Activated B cell treated with CpG ODN at 0.5 μM for 24 hours (primary cell): ENCODE results near the gene C2orf69. TPM values are rescaled to one million over a fixed set of nuclear protein-coding genes. Genes with fewer than 3 reads are reported as not detected.

Source experiments
- ATAC-seq: fragments of 200-7000 bp; cut with Tn5 transposase; one replicate; pipeline ENCODE4 v1.10.0; 2021; ENCODE audit warnings: low read depth, mild to moderate bottlenecking, moderate library complexity
- CTCF ChIA-PET: fragments of 350-600 bp; sonication (Branson Sonifier 250); formaldehyde crosslinking; loops from one replicate; lab custom pipeline; 2021; ENCODE audit warnings: antibody characterized with exemption; lab: Charles Lee
- POLR2A ChIA-PET: fragments of 350-600 bp; sonication (Branson Sonifier 250); formaldehyde crosslinking; loops from one replicate; lab custom pipeline; 2021; ENCODE audit warnings: antibody characterized with exemption; lab: Charles Lee
- DNase-seq: peaks from one replicate; pipeline ENCODE4 v3.0.0; 2022
- H3K27ac Mint-ChIP-seq: one replicate; pipeline ENCODE4 v1.8.0; 2020; ENCODE audit warnings: mixed read lengths
- H3K27me3 Mint-ChIP-seq: one replicate; pipeline ENCODE4 v1.8.0; 2021; ENCODE audit warnings: mixed read lengths
- H3K36me3 Mint-ChIP-seq: one replicate; pipeline ENCODE4 v1.8.0; 2021; ENCODE audit warnings: low read depth, mixed read lengths
- H3K4me1 Mint-ChIP-seq: one replicate; pipeline ENCODE4 v1.8.0; 2021; ENCODE audit warnings: mixed read lengths
- H3K4me3 Mint-ChIP-seq: one replicate; pipeline ENCODE4 v1.8.0; 2020; ENCODE audit warnings: mild to moderate bottlenecking, mixed read lengths
- H3K9me3 Mint-ChIP-seq: one replicate; pipeline ENCODE4 v1.8.0; 2020; ENCODE audit warnings: mixed read lengths
- CTCF ChIP-seq: fragments of 200-600 bp; IDR thresholded peaks from one replicate; pipeline ENCODE4 v1.8.0; 2022; ENCODE audit warnings: antibody characterized with exemption, mild to moderate bottlenecking
- intact Hi-C: fragments of 100-400 bp; cut with micrococcal nuclease; formaldehyde crosslinking; loops from one replicate; pipeline ENCODE4 v1.15.1; 2024
- total RNA-seq: library from RNA; stranded (reverse); gene quantifications from 2 replicates; pipeline ENCODE4 v1.2.3, GENCODE V29; 2022

C2orf69 gene
- total RNA-seq, 1 donor from 2014 or later: 12.6 TPM

DNA sequence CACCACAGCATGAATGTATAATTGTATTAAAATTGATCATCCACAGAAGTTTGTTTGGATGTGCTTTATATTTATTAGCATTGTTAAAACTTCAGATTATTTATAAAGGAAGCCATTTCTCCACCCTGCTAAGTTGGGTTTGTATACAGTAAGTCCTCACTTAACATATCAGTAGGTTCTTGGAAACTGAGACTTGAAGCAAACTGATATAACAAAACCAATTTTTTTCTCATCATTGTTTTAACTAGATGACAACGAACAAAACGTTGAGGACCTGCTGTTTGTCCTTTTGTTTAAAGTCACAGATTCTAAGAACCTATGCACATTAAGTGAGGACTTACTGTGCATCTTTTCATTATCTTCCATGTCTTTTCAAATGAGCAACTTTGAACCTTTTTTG lies 17.1 kb downstream of the C2orf69 start:
- Mint-ChIP-seq H3K36me3 (peaks cover 50% of the 10 kb centered on the region), H3K4me3 (no peak overlapping the region), H3K4me1 (no peaks in the 10 kb centered on the region), H3K27me3 (no peaks in the 10 kb centered on the region), H3K27ac (no peak overlapping the region), H3K9me3 (no peaks in the 10 kb centered on the region)
- TF ChIP-seq CTCF: no peak
- no peak for ATAC-seq
- no peak for DNase-seq
- ChIA-PET CTCF (no interaction called here), POLR2A (no interaction called here)
- intact Hi-C loops: no loop called here

DNA sequence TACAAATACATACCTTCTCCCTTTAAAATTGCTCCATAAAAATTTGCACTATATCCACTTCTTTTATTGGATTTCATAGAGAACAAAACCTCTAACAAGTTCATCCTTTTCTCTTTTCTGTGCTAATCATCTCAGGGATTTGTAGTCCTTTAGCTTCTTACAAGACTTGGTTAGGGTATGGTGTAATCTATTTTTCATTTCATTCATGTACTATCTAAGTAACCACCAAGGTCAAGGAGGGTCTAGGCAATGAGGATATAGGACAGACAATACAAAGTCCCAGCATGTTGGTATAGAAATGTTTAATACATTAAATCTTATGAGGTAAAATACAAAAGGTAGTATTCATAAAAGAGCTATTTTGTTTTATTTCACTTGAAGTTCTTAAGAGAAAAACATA lies 17.5 kb downstream of the C2orf69 start:
- POLR2A ChIA-PET: no interaction called here
- Mint-ChIP-seq H3K4me3 (no peak overlapping the region), H3K9me3 (no peaks in the 10 kb centered on the region), H3K4me1 (no peaks in the 10 kb centered on the region), H3K36me3 (peaks cover 50% of the 10 kb centered on the region), H3K27ac (no peak overlapping the region), H3K27me3 (no peaks in the 10 kb centered on the region)
- DNase-seq (no peak), ATAC-seq (no peak)
- no peak for TF ChIP-seq CTCF
- CTCF ChIA-PET: no interaction called here
- intact Hi-C loops: no loop called here

GRCh38 chr2:199929262-199929661 lies 18.2 kb downstream of the C2orf69 start:
- POLR2A ChIA-PET: no interaction called here
- H3K27ac Mint-ChIP-seq: no peak overlapping the region
- CTCF ChIA-PET: no interaction called here
- H3K27me3 Mint-ChIP-seq: no peaks in the 10 kb centered on the region
- H3K9me3 Mint-ChIP-seq: no peaks in the 10 kb centered on the region
- H3K4me3 Mint-ChIP-seq: no peak overlapping the region
- no peak for ATAC-seq
- no peak for TF ChIP-seq CTCF
- no peak for DNase-seq
- H3K4me1 Mint-ChIP-seq: no peaks in the 10 kb centered on the region
- intact Hi-C loops: no loop called here
- peaks cover 46% of the 10 kb centered on the region for H3K36me3 Mint-ChIP-seq

GRCh38 chr2:199932312-199932855 lies 21.3 kb downstream of the C2orf69 start:
- Mint-ChIP-seq H3K4me3 (no peak overlapping the region), H3K4me1 (no peaks in the 10 kb centered on the region), H3K36me3 (peaks cover 42% of the 10 kb centered on the region), H3K27ac (no peak overlapping the region), H3K9me3 (no peaks in the 10 kb centered on the region), H3K27me3 (no peaks in the 10 kb centered on the region)
- POLR2A ChIA-PET: no interaction called here
- TF ChIP-seq CTCF: no peak
- no peak for ATAC-seq
- no peak for DNase-seq
- intact Hi-C loops: no loop called here
- CTCF ChIA-PET: no interaction called here

DNA sequence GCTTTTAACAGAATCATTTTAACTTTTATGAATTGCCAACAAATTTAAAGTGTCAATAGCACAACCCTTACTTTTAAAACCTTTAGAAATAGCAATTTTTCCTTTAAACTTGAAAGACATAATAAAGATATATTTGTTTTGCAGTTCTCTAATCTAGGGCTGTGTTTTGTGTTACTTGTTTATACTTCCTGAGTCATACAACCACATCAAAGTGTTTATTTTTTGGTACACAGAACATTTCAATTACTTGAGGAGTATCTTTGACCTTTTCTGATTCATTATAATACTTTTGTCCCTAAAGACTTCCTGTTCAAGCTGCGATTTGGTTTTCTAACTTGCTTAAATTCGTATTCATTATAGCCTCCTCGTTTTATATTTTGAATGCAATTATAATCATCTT lies 22.4 kb downstream of the C2orf69 start:
- Mint-ChIP-seq H3K27me3 (no peaks in the 10 kb centered on the region), H3K4me1 (no peaks in the 10 kb centered on the region), H3K9me3 (no peaks in the 10 kb centered on the region), H3K36me3 (peaks cover 50% of the 10 kb centered on the region), H3K27ac (no peak overlapping the region), H3K4me3 (no peak overlapping the region)
- ChIA-PET POLR2A (no interaction called here), CTCF (no interaction called here)
- DNase-seq (no peak), ATAC-seq (no peak)
- no peak for TF ChIP-seq CTCF
- intact Hi-C loops: no loop called here
